Umbilical cord (tissue), 2 donors: ENCODE measurements around the gene SC5D. TPM values are rescaled to one million over a fixed set of nuclear protein-coding genes. Genes with fewer than 3 reads are reported as not detected.

ENCODE experiments used
- DNase-seq: peaks from one replicate; pipeline ENCODE4 v3.0.0-alpha.2; 2015; ENCODE audit warnings: low spot score
- total RNA-seq: library from RNA; depleted of rRNA; stranded (reverse); fragments of >200 nt; gene quantifications from one replicate; pipeline ENCODE4 v1.2.3, GENCODE V29; 2014; ENCODE audit warnings: low replicate concordance; ENCODE audit not compliant: insufficient read depth

SC5D gene, protein sequence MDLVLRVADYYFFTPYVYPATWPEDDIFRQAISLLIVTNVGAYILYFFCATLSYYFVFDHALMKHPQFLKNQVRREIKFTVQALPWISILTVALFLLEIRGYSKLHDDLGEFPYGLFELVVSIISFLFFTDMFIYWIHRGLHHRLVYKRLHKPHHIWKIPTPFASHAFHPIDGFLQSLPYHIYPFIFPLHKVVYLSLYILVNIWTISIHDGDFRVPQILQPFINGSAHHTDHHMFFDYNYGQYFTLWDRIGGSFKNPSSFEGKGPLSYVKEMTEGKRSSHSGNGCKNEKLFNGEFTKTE
- total RNA-seq, result 31.1 TPM

DNA sequence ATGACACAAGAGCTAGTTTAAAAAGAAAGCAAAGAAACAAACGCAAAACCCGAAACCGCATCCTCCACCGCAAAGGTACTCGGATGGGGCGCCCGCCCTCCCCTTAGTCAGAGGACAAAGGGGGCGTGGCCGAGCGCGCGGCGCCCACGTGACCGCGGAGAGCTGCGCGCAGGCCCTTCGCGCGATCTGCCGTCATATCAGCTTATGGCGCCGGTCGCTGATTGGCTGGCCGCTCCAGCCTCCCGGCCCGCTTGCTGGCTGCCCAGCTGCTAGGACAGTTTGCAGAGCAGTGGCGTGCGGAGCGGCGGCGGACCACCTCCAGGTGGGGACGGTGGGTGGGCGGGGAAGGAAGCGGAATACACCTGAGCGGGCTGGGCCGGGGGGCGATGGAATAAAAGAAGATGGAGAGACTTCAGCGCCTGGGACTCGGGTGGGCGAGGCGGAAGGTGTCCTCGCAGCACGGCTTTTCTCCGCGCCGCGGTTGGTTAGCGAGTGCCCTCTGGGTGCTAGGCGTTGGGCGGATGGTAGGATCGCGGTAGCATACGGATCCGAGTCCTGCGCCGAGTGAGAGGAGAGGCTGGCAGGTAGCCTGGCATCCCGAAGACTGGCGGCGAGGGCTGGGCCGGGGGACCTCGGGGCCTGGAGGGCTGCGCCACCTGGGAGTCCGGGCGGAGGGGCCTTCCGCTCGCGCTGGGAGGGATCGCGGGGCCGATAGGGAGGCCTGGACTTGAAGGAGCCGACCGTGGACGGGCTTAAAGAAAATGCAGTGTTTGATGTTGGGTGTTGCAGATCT, at the start of gene SC5D:
Gene SC5D, plus strand, starts transcription at position 277 of the 793 bp plus-strand sequence. CDS start 10,605 bp downstream, outside the sequence.
- DNase-seq, result peak; percentile 96

GRCh38 chr11:121244884-121245283, 47.7 kb upstream of the SC5D start:
- DNase-seq, result no peak

GRCh38 chr11:121246021-121246768, 46.4 kb upstream of the SC5D start:
- no peak for DNase-seq

DNA sequence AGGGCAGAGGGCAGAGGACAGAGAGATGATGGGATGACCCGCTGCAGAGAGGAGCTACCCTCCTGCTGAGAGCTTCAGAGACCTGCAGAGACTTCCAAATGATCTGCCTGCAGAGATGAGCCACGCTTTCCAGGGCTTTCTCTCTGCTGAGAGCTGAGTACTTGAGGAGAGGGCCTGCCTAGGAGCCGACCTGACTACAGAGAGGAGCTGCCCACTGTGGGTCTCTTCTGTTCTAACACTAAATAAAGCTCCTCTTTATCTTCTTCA, 45.9 kb upstream of the SC5D start:
- DNase-seq, result no peak

- DNase-seq, result no peak
These were observed 44.1 kb upstream of the SC5D start for GRCh38 chr11:121248496-121248895.

DNA sequence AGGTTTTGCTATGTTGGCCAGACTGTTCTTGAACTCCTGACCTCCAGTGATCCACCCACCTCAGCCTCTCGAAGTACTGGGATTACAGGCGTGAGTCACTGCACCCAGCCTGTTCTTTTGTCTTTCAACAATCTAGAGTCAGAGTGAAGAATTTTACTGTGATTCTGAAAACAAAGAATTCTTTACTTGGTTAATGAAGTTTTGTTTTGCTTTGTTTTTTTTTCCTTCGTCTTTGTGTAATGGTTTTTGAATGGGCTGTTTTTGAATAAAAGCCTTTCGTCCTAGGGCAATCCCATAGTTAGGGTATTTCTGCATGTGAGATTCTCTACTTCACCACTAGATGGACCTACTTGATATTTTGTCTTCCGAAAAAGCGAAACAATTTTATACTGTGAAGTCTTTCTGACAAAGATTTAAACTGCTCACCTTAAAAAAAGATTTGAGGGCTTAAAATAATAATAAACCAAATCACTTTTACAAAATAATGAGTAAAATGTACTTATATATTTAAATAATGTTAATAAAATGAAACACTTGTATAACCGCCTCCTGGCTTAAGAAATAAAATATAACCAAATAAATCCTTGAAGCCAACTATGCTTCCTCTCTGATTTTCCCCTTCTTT, 43.4 kb upstream of the SC5D start:
- DNase-seq, result peak; percentile 52

DNA sequence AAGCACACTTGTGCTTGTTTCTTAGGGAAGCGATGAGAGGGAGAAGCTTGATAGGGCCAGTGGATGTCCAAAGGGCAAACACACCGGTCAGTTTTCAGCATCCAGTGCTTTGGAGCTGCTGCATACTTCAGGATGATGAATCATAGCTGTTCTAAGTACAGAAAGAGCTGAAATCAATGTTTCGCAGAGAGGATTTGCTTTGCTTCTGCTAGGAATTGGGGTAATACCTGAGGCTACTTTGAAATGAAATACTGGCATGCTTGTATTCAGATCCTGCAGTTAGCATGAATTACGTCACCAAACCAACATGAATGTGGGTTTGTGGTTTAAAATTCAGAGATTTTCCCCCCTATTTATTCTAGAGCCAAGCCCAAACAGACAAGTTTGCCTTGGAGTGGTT, 41.7 kb upstream of the SC5D start:
- peak; percentile 18 for DNase-seq

- DNase-seq, result no peak
These were observed 38.6 kb upstream of the SC5D start for GRCh38 chr11:121253951-121254350.

DNA sequence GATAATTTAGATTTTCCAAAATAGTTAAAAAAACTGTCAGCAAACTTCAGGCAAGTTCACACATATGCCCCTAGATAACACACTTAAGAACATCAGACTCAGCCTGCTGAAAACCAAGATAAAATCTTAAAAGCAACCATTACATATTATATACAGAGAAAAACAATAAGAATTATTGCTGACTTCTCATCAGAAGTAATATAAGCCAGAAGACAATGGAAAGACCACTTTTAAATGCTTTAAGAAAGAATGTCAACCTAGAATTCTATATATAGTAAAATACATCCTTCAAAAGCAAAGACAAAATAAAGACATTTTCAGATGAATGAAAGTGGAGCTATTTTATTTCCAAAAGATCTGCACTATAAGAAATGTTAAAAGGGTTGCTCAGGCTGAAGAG, 37.8 kb upstream of the SC5D start:
- DNase-seq, result no peak

DNA sequence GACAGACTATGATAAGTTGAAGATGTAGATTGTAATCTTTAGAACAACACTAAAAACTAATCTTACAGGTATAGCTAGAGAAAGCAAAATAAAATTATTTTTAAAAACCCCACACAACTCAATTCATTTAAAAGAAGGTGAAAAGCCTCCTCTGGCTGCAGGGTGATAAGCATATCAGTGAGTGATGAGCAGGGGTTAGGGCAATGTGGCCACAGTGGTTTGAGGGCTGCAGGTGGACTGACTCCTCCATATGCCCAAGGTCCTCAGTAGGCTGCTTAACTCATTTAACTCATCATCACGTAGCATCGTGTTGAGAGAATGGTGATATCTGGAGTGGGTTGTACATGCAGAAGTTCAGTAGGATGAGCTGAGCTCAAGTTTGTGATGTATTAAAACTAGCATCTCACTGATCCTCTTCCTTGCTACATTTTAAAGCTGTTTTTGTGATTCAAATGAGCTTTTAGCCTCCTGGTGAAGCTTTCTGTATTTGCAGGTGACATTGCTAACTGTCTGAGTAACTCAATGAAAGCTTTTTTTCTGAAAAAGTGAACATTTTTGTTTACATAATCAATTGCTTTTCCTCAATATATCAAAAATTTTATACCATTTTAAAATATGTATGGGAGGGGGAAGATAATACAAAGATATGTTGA, 37.0 kb upstream of the SC5D start:
- DNase-seq, result no peak

GRCh38 chr11:121257289-121257688, 35.3 kb upstream of the SC5D start:
- DNase-seq, result no peak

- peak; percentile 28 for DNase-seq
These were observed 34.6 kb upstream of the SC5D start for GRCh38 chr11:121257976-121258375.

- no peak for DNase-seq
These were observed 27.0 kb upstream of the SC5D start for GRCh38 chr11:121265586-121265985.

GRCh38 chr11:121268581-121268980, 24.0 kb upstream of the SC5D start:
- no peak for DNase-seq

DNA sequence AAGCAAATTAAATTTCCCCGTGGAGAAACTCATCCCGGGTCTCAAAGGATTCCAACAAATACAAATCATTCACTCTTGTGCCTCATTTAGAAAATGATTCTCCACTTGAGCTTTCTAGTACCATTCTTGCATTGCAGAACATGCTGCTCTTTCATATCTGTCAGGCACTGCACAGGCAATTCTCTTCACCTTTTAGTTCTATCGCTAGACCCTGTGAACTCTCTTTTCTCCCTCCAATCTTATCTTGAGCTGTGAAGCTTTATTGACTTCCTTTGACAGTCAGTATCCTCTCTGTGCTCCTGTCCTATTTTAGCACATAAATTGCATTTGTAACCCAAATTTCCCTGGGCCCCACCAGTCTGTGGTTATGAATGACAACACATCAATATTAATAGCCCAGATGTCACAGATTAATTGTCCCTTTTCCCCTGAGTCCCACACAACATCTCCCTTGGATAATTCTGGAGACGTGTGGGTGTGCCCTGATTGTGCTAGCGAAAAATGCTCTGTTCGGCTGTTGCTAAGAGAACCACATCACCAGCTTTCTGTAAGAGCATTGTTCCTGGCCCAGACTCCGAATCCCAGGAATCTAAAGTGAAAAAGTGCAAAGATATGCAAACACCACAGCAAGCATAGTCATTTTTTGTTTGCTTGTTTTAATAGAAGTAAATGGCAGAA, 22.4 kb upstream of the SC5D start:
- DNase-seq, result no peak

DNA sequence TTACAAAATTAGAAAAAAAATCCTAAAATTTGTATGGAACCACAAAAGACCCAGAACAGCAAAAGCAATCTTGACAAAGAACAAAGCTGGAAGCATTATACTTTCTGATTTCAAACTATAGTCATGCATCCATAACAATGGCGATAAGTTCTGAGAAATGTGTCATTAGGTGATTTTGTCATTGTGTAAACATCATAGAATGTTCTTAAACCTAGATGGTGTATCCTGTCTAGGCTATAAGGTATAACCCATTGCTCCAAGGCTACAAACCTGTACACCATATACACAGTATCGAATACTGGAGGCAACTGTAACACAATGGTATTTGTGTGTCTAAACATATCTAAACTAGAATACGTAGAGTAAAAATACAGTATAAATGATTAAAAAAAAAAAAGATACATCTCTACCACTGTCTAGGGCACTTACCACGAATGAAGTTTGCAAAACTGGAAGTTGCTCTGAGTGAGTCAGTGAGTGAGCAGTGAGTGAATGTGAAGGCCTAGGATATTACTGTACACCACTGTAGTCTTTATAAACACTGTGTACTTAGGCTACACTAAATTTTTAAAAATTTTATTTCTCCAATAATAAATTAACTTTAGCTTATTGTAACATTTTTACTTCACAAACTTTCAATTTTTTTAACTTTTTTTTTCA, 18.1 kb upstream of the SC5D start:
- no peak for DNase-seq

DNA sequence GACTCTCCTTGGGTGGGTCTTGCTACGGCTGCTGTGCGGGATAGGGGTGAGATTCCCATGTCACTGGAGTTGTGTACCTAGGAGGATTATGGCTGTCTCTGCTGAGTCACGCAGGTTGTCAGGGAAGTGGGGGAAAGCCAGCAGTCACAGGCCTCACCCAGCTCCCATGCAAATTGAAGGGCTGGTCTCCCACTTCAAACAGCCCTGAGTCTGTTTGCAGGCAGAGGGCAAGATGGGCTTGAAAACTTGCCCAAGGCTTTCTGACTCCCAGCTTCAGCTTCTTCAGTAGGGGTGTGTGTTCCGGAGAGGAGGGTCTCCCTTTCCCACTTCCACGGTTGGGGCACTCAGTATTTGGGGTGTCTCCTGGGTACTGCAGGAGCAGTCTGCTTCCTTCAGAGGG, 10.9 kb upstream of the SC5D start:
- no peak for DNase-seq

DNA sequence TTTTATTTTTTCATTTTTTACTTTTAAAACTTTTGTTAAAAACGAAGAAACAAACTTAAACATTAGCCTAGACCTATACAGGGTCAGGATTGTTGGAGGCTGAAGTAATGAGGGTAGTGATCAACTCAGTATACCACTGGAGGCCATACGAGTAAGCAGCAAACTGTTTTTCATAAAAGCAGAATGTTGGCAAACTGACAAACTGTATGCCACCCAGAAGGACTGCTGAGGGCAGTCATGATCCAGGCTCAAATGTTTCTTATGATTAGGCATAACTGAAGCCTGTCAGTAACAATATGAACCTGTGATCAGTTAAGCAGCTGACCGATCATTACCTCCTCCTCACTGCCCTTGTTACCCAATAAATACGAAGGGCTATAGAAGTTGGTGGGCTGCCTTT, 10.2 kb upstream of the SC5D start:
- no peak for DNase-seq

DNA sequence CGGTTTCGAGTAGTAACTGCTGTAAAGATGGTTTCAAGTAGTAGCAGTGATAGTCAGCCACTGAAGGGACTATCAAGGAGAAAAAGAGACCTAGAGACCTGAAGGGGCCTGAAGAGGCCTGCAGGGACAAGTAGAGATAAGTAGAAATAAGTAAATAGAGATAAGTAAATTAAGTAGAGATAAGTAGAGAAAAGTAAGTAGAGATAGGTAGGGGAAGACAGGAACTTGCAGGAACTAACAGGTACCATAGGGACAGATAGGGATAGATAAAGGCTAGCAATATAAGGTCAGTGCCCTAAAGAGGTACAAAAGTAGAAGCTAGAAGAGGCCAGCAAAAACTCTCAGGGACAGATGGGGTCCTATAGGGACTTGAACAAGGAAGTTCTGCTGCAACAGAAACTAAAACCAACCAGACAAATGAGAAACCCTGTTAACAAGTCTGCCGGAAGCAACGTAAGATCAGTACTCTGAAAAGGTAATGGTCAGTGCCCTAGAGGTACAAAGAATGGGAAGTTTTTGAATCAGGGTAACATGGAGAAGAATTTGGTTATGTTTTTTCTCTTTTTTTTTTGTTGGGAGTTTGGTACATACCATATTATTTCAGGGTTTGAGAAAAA, 9.6 kb upstream of the SC5D start:
- no peak for DNase-seq

- DNase-seq, result no peak
These were observed 1.3 kb upstream of the SC5D start for GRCh38 chr11:121291319-121291718.
